ENCODE results near the gene TAF11L10. TPM values are rescaled to one million over a fixed set of nuclear protein-coding genes. Genes with fewer than 3 reads are reported as not detected.

The TAF11L10 gene
- total RNA-seq, result not detected in 2 replicates

DNA sequence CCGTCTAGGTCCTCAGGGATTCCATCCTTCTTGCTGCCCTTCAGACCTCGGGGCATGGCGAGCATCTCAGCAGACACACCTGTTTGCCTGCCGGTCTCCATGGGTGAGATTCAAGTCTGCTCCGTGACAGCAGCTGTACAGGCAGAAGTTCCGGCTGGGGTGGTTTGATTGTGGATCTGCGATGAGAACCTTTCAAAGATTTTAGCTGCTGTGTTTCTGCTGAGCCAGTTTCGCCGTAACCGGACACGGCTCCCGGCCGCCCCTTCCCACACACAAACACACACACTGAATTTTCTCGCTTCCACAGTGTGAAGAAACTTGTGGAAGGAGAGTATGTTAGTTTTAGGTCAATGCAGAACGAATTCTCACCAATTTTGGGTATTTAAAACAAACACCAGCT, at the start of gene TAF11L10:
TAF11L10 (minus strand) TSS at position 101 of the 400 bp plus-strand sequence.

DNA sequence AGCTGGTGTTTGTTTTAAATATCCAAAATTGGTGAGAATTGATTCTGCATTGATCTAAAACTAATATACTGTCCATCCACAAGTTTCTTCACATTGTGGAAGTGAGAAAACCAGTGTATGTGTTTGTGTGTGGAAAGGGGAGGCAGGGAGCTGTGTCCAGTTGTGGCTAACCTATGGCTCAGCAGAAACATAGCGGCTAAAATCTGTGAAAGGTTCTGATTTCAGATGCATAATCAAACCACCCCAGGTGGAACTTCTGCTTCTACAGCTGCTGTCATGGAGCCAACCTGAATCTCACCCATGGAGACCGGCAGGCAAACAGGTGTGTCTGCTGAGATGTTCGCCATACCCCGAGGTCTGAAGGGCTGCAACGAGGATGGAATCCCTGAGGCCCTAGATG, 36.5 kb upstream of the TAF11L10 start, which contains the start of gene TAF11L14:
TAF11L14 (plus strand) TSS at position 301 of the 400 bp plus-strand sequence.

DNA sequence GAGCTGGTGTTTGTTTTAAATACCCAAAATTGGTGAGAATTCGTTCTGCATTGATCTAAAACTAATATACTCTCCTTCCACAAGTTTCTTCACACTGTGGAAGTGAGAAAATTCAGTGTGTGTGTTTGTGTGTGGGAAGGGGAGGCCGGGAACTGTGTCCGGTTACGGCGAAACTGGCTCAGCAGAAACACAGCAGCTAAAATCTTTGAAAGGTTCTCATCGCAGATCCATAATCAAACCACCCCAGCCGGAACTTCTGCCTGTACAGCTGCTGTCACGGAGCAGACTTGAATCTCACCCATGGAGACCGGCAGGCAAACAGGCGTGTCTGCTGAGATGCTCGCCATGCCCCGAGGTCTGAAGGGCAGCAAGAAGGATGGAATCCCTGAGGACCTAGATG, 34.2 kb upstream of the TAF11L10 start, which contains the start of gene TAF11L13:
TAF11L13 (plus strand) TSS at position 301 of the 400 bp plus-strand sequence.

DNA sequence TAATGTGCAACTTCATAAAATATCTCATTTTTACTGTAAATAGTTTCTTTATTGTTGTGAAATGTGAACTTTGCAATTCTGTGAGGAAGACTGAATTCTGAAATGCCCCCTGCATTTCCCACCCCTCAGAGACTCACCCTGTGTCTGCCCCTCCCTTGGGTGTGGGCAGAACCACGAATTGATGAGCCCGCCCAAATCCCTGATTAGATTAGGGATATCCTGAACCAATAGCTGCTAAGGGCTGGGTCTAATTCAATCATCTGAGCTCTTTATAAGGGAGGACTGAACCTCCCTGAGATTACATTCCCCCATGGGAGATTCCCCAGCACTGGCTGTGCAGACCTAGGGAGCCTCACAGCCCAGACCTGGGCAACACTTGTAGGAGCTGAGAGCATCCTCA, 12.5 kb upstream of the TAF11L10 start, which contains the start of gene TAF11L12:
TAF11L12 (plus strand) TSS at position 301 of the 400 bp plus-strand sequence.

DNA sequence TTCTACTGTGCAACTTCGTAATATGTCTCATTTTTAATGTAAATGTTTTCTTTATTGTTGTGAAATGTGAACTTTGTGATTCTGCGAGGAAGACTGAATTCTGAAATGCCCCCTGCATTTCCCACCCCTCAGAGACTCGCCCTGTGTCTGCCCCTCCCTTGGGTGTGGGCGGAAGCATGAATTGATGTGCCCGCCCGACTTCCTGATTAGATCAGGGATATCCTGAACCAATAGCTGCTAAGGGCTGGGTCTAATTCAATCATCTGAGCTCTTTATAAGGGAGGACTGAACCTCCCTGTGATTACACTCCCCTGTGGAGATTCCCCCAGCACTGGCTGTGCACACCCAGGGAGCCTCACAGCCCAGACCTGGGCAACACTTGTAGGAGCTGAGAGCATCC, 6.3 kb upstream of the TAF11L10 start, which contains the start of gene TAF11L11:
TAF11L11 (plus strand) TSS at position 304 of the 400 bp plus-strand sequence.

DNA sequence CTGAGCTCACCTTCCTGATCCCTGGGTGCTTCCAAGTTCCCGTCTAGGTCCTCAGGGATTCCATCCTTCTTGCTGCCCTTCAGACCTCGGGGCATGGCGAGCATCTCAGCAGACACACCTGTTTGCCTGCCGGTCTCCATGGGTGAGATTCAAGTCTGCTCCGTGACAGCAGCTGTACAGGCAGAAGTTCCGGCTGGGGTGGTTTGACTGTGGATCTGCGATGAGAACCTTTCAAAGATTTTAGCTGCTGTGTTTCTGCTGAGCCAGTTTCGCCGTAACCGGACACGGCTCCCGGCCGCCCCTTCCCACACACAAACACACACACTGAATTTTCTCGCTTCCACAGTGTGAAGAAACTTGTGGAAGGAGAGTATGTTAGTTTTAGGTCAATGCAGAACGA, 3.4 kb downstream of the TAF11L10 start, which contains the start of gene TAF11L9:
TAF11L9 (minus strand) TSS at position 140 of the 400 bp plus-strand sequence.

DNA sequence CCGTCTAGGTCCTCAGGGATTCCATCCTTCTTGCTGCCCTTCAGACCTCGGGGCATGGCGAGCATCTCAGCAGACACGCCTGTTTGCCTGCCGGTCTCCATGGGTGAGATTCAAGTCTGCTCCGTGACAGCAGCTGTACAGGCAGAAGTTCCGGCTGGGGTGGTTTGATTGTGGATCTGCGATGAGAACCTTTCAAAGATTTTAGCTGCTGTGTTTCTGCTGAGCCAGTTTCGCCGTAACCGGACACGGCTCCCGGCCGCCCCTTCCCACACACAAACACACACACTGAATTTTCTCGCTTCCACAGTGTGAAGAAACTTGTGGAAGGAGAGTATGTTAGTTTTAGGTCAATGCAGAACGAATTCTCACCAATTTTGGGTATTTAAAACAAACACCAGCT, 6.8 kb downstream of the TAF11L10 start, which contains the start of gene TAF11L8:
TAF11L8 (minus strand) TSS at position 101 of the 400 bp plus-strand sequence.

DNA sequence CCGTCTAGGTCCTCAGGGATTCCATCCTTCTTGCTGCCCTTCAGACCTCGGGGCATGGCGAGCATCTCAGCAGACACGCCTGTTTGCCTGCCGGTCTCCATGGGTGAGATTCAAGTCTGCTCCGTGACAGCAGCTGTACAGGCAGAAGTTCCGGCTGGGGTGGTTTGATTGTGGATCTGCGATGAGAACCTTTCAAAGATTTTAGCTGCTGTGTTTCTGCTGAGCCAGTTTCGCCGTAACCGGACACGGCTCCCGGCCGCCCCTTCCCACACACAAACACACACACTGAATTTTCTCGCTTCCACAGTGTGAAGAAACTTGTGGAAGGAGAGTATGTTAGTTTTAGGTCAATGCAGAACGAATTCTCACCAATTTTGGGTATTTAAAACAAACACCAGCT, 12.0 kb downstream of the TAF11L10 start, which contains the start of gene TAF11L7:
TAF11L7 (minus strand) TSS at position 101 of the 400 bp plus-strand sequence.

Other genes starting within 250 kb of the TAF11L10 start
- not detected in 2 replicates for gene TAF11L2, start 99.6 kb downstream of the TAF11L10 start, total RNA-seq
- not detected in 2 replicates for gene TAF11L3, start 79.5 kb downstream of the TAF11L10 start, total RNA-seq
- gene TAF11L4, start 76.0 kb downstream of the TAF11L10 start, total RNA-seq, result not detected in 2 replicates
- gene TAF11L5, start 72.6 kb downstream of the TAF11L10 start, total RNA-seq, result not detected in 2 replicates
- not detected in 2 replicates for gene TAF11L6, start 69.2 kb downstream of the TAF11L10 start, total RNA-seq
- not detected in 2 replicates for gene TAF11L7, start 12.1 kb downstream of the TAF11L10 start, total RNA-seq
- gene TAF11L8, start 6.9 kb downstream of the TAF11L10 start, total RNA-seq, result not detected in 2 replicates
- not detected in 2 replicates for gene TAF11L9, start 3.4 kb downstream of the TAF11L10 start, total RNA-seq
- not detected in 2 replicates for gene TAF11L11, start 6.4 kb upstream of the TAF11L10 start, total RNA-seq
- gene TAF11L12, start 12.6 kb upstream of the TAF11L10 start, total RNA-seq, result not detected in 2 replicates
- not detected in 2 replicates for gene TAF11L13, start 34.3 kb upstream of the TAF11L10 start, total RNA-seq
- not detected in 2 replicates for gene TAF11L14, start 36.6 kb upstream of the TAF11L10 start, total RNA-seq